Activated gamma-delta T cell (primary cell): Measurements from ENCODE around the gene RFX4.
"Not testable (repeated sequence)": the region's sequence is repeated elsewhere in the genome, so short reads cannot be mapped to it uniquely, and the experiment has no call there.

Experiments
- DNase-seq: peaks from one replicate; lab custom pipeline; 2025; lab: John Stamatoyannopoulos, UW

The RFX4 gene

DNA sequence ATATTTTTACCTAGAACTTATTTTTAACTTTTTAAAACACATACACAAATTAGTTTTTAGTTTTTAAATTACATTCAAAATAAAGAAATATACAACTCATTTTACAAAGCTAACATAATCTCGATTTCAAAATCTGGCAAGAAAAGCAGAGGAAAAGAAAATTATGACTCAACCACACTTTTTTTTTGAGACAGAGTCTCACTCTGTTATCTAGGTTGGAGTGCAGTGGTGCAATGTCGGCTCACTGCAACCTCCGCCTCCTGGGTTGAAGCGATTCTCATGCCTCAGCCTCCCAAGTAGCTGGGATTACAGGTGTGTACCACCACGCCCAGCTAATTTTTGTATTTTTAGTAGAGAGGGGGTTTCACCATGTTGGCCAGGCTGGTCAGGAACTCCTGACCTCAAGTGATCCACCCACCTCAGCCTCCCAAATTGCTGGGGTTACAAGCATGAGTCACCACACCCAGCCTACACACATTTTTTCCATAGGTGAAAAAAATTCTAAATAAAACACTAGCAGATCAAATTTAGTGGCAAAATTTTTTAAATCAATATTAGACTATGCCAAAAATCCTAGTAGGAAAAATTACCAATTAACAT, 143.9 kb downstream of the RFX4 start:
- DNase-seq = not testable (repeated sequence)

DNA sequence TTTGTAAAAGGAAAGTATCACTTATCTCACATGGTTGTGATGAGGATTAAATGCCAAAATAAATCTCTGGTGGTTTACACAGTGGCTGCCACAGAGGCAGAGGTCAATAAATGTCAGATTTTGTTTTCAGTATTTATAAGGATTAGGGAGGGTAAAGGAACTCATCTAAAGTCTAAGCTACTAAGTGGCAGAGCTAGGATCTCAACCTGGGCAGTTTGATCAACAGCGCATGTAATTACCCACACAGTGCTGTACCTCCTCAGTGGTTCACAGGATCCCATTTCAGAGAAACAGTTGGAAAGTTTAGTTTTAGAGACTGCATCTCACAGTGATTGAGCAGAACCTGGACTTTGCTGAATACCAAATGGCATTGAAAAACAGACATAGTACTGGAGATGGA, 146.8 kb downstream of the RFX4 start:
- no peak for DNase-seq

- no peak for DNase-seq
Observed at GRCh38 chr12:106732890-106733289, 150.1 kb downstream of the RFX4 start.

- DNase-seq = no peak
Observed at GRCh38 chr12:106733660-106734059, 150.9 kb downstream of the RFX4 start.

DNA sequence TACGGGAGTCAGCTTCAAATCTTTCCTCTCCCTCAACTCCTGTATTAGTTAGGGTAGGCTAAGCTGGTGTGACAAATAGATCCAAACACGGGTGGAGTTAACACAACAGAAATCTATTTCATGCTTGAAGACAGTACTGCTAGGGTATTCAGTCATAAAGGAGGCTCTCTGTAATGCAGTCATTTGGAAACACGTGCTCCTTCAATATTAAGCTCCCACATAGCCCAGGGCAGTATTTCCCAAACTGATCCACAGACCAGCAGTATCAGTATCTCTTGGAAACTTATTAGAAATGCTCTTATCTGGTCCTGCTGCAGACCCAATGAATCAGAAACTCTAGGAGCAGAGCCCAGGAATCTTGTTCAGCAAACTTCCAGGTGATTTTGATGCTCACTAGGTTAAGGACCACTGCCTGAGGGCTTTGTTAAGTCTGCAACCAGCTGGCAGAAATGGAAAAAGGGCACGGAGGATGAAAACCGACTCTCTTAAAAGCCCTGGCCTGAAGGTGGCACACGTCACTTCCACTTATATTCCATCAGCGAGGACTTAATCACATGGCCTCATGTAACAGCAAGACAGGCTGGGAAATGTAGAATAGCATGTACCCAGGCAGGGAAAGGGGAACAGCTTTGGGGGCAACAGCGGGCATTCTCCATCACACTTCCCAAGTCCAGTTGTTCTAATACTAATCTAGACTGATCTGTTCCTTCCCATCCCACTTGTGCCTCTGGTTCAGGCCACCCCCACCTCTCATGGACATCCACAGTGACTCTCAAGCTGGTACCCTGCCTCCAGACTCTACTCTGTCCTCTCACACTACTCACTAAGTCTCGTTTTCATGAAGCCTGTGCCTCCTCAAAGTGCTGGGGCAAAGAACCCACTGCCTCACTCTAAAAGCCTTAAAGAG, 153.5 kb downstream of the RFX4 start:
- DNase-seq = no peak

DNA sequence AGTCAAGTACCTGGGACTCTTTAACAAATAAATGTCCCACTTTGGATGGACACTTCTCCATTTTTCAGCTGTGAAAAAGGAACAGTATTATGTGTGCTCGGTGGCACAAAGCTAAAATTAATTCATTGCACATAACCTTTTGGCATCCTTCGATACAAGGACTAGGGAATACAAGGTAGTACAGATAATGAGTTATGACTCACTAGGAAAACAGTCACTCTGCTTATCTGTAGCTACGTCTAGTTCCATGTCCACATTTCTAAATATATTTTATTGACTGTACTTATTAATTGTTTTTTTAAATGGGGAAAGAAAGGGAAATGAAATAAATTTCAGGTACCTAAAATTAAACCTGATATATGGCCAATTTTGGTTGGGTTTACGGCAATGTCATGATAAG, 156.5 kb downstream of the RFX4 start:
- no peak for DNase-seq

DNA sequence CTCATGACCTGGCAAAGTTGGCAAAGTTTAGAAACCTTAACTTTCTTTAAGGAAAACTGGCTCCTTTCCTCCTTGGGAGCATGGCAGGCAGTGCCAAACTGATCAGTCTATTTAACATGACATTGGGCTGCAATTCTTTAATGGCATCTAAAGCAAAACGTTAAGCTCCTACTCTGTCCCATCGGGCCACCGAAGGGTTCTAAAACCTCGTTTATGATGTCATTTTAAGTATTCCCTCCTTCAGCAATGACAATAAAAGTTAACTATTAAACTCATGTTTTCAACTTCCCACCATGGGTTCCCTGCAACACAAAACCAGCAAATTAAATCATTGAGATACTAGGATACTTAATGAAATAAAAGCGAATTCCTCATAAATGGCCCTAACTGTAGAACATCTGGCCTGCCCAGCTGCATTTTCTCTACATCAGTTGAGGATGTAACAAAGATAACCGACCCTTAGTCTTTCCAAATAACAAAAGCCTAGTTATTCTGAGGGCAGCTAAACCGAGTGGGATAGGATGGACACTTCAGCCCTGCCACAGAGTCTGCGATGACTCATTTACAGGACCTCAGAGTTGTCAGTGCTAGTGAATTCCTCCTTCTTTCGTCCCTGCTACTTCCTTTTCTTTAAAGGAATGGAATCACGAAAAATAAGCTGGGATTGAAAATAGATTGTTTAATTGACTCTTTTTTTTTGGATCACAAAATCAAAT, 157.2 kb downstream of the RFX4 start:
- no peak for DNase-seq

DNA sequence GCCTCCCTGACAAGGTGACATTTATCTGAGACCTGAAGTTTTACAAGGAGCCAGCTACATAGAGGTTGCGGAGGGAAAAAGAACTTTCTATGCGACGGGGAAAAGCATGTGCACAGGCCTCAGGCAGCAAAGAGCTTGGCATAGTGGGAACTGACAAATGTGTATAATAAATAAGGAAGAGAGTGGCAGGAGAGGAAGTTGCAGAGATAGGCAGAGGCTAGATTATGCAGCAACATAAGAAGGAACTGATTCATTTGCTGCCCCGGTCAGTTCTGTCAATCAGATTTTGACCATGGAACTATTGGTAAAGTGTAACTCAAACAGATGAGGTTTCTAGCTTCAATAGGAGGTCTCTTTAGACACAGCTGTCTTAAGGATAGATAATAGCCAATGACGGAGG, 158.0 kb downstream of the RFX4 start:
- no peak for DNase-seq

- DNase-seq = no peak
Observed at GRCh38 chr12:106741247-106741646, 158.4 kb downstream of the RFX4 start.

DNA sequence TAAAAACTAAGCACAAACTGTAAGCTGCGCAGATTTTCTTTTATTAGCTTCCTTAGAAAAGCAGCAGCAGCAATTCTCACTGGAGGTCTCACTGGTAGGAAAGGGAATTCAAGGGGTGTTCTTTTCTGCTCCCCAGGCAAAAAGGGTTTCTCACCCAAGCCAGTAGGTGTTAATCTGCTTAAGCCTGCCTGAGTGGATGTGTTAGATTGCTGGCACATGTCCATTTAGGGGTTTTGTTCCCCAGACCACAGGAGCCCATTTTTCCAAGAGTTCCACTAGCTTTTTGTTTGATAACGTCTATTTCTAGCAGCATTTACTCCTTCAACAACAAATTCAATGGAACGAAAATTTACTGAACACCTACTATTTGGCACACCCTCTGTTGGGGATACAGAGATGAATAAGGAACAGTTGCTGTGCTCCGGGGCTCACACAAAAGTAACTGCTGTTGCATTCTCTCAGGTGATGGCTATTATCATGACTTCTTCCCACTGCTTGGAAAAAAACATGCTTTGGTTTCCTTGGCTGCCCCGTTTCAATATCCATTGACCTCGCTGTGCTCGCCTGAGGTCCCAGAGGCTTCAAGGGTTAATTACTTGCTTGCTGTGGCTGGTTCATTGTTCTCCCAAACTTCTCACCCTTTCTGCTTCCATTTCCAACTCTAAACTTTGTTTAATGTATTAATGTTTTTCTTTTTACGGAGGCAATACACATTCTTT, 160.6 kb downstream of the RFX4 start:
- DNase-seq = no peak

- no peak for DNase-seq
Observed at GRCh38 chr12:106744600-106744999, 161.8 kb downstream of the RFX4 start.

DNA sequence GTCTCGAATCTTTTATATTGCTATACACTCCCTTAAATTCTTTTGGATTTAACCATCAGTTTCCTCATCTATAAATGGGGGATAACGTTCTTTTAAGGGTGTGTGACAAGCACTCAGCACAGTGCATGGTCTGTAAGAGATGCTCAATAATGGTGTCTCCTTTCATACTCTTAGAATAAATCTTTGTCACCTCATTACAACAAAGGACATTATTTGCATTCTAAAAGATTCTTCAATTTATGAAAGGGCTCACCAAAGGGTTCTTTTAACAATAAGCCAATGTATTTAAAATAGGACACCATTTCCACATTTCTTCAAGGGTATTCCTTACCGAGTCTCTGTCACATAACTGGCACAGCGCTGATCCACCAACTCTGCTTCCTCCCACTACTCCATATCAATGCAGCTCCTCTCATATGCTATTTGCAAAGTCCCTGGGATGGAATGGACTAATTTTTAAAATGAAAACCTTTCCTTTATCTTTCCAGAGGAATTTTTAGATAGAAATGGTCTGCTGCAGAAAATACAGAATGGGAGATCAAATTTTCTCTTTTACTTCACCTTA, 162.5 kb downstream of the RFX4 start:
- no peak for DNase-seq

DNA sequence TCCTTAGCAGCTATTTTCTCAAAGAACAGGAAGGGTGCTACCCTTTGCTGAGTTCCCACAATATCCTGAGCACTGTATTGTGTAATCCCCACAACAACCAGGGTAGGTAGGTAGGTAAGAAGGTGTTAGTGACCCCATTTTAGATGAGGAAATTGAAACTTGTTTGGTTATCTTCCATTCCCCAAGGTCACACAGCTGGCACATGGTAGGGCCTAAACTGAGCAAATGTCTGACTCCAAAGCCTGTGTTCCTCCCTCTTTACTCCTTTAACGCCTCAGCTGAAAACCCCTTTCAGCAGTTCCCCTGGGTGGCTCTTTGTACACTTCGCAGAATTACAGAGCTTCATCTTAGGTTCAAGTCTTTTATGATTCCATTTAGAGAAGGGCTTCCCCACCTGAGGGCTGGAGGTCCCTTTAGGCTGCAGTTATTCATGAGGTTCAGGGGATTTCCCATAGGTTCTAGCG, 165.2 kb downstream of the RFX4 start:
- DNase-seq = no peak

GRCh38 chr12:106750524-106750923, 167.7 kb downstream of the RFX4 start:
- DNase-seq = no peak

DNA sequence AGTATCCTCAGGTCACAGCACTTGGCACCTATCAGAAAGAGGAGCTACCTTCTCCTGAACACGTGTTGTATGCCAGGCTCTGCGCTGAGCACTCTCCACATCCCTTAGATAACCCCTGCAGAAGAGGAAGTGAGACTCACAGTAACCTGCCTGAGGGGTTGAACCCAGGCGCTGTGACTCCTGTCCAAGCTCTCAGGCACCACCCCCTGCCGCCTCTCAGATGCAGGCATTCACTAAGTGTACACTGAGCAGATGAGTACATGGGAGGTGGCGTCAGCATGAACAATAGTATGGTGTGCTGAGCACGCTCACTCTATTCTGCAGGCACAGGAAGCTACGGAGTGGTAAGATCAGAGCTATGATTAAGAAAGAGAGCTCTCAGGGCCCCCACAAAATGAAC, 170.7 kb downstream of the RFX4 start:
- no peak for DNase-seq

DNA sequence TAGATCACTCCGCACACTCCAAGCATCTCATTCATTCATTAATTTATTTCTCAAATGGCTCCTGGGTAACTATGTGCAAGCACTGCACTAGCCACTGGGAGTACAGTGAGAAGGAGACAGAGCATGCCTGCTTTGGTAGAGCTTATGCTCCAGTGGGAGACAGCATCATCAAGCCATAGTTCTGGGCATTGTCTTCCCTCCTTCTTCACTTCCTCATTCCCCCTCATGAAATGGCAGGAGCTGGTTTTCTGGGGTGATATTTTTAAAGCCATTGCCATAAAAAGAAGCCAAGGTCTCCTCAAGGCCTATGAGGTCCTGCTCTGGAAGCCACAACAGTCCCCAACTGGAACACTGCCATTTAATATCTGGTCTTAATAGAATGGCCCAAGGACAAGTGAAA, 171.5 kb downstream of the RFX4 start:
- DNase-seq = no peak

DNA sequence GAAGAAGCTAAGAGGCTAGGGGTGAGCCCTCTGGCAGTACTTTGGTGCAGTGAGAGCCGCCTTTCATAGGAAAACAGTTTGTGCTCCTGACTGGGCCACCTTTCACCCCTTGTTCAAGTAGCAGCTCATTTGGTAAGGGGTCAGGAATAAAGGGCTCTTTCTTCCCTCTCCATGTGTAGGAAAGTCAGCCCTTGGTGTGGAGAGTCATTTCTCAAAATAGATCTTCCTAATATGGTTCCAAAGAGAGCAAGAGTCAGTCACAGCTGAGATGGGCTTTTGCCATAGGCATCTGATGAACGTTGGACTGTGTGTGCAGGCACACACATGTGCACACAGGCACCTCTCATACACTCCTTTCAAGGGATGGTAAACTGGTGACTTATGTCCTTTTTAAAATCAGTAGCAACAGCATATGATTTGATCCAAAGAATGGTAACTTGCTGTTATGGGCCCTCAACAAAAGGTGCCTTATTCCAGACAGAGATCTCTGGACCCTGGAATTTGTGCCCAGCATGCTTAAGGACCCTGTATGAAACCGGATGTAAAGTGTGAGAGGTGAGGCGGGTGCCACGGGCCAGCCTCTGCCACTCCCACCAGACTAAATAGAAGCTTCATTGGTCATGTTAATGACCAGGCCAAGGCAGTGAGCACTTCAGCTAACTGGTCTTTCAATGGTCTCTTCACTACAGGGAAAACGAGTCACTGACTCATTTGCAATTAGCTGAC, 175.0 kb downstream of the RFX4 start:
- DNase-seq = no peak

- DNase-seq = no peak
Observed at GRCh38 chr12:106758349-106759110, 175.7 kb downstream of the RFX4 start.

GRCh38 chr12:106759526-106760183, 176.9 kb downstream of the RFX4 start:
- no peak for DNase-seq

DNA sequence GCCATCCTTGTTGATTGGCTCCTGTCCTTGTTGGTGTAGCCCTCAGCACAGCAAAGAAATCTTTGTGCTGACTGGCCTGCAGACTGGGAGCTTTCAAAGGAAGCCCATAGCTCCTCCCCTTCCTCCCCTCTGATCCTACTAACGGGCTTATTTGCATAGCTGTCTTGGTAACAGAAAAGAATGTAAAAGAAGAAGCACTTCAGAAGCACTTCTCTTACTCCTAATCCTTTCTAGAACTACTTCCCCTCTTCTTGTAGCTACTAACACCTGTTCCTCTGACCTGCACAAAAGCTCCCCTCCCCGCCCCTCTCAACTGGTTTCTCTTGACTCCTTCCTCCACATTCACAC, 177.4 kb downstream of the RFX4 start:
- DNase-seq = no peak
